IPS DF 4.7 (cell line): ENCODE measurements around the gene HAUS3.

ENCODE experiments used
- DNase-seq: peaks from one replicate; pipeline ENCODE4 v3.0.0-alpha.2; 2013; ENCODE audit warnings: low spot score; ENCODE audit errors: extremely low read depth

Gene HAUS3

DNA sequence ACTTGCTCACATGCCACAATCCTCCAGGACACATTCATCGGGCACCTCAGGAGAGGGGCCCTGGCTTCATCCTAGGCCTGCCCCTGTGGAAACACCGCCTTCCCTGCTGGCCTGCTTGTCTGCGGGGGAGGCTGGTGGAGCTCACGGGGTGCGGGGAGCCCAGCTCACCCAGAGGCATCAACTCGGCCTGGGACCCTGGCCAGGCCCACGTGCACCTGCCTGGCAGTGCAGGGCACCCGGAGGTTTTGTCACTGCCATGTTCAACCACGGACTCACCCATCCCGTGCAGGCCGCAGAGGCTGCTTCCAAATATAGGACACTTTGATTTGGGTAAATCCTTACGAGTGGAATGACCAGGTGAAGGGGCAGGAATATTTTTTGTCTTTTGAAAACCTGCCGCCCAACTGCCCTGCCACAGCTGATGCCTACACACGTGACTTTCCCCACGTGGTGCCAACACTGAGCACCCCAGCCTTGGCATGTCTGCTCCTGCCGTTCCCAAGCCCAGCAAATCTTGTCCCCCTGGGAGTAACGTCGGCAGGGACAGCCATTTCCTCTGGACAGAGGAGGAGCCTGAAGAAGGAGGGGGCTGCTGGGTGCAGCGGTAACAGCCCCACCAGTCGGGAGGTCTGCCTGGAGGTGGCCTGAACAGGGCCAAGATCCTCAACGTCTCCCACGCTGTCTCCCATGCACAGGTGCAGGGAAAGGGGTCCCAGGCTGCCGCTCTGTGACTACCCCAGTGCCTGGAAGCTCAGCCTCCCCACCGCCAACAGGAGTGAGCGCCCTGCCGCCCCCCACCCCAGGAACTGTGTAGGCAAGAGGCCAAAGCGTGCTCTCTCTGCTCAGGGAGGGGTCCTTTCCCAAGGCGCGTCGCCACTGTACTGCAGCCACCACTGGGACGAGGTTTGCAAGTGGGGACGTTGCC lies 11.5 kb upstream of the HAUS3 start:
- DNase-seq, result no peak

- no peak for DNase-seq
Measured at GRCh38 chr4:2252530-2253091, 10.7 kb upstream of the HAUS3 start.

GRCh38 chr4:2251795-2252529 lies 10.0 kb upstream of the HAUS3 start:
- no peak for DNase-seq

GRCh38 chr4:2251073-2251794 lies 9.3 kb upstream of the HAUS3 start:
- no peak for DNase-seq

- DNase-seq, result no peak
Measured at GRCh38 chr4:2250357-2251072, 8.6 kb upstream of the HAUS3 start.

GRCh38 chr4:2249526-2250356 lies 7.8 kb upstream of the HAUS3 start:
- no peak for DNase-seq

- DNase-seq, result no peak
Measured at GRCh38 chr4:2248821-2249261, 6.9 kb upstream of the HAUS3 start.

DNA sequence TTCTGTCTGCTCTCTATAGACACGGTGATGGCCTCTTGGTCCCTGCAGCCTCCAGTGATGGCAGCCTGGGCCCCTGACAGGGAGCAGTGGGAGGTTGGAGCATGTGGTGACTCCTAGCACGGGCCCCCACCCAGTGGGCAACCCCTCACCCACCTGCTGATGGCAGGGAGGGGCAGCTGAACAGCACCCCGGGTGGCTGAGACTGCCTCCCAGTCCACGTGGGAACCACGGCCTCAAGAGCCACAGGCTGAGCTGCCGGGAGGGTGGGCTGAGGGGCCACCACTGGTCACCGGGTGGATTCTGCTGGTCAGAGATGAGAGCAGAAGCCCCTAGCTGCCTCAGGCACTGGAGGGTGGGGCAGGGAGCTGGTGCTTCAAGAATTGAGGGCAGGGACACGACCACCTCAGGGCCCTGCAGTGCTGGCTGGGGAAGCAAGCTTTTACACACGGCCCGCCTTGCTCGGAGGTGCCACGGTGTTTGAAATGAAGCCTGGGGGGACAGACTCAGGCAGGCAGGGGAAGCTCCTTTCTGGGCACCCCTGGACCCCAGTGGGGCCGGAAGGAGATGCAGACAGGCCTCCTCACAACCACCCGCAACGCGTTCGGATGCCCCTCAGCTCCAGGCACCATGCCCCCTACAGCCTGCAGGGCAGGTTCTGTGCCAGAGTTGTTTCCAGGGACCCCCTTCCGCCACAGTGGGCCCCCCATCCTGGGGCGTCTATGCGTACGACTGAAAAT lies 6.3 kb upstream of the HAUS3 start:
- DNase-seq, result no peak

GRCh38 chr4:2247128-2248043 lies 5.5 kb upstream of the HAUS3 start:
- no peak for DNase-seq

DNA sequence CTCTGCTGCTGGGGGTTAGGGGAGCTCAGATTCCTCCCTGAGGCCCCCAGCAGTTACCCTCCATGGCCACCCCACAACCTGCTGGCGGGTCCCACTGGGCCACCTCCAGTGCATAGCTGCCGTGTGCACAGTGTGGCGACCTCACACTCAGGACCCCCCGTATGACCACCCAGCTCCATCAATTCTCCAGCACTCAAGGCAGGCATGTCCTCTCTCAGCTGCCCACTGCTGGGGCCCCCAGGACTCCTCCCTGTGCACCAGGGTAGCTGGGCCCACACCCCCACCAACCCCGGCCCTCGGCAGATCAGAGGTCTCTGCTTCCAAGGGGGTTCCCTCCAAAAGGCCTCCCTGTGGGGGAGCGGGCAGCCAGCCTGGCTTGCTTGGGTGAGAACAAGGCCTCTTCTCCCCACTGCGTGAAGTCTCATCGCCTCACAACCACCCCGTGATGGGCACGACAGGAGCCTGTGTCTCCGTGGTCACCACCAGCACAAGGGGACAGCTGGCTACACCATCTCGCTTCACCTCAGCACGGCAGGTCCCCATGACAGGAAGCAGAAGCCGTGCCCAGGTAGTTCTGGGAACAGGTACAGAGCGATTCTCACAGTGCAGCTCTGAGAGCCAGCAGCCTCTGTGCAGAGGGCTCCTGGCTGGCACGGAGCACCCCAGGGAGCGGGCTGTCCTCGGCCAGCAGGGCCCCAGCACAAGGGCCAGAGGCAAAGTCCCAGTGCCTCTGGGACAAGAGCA lies 4.6 kb upstream of the HAUS3 start:
- DNase-seq, result no peak

- DNase-seq, result no peak
Measured at GRCh38 chr4:2245787-2246275, 3.9 kb upstream of the HAUS3 start.

DNA sequence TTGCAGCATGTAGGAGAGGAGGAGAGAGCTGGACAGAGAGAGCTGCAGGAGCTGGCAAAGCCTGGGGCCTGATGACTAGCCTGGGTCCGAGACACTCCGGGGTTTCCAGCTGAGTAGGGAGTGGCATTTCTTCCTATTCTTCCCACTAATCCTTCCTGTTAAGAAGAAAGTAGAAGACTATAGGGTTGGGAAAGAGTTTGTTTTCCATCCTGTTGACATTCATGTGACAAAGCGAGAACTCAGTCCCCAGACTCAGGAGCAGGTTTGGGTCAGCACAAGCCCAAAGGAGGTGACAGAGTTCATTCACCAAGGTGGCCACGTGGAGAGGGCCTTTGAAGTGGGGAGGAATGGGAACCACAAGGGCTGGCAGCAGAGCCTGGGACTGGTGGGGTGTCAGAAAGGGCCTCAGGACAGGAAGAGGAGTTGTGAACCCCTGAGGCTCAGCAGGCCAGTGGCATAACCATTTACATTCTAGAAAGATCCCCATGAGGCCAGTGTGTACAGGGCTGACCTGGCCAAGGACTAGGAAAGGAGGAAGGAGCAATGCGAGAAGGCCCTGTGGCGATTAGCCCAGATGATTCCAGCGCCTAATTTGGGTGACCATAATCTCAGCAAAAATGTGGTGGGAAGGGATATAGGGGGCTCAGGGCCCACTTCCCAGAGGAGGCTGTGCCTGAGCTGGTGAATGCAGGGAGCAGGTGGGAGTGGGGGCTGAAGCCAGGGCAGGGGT lies 3.3 kb upstream of the HAUS3 start:
- DNase-seq, result no peak

GRCh38 chr4:2243681-2244380 lies 1.9 kb upstream of the HAUS3 start:
- DNase-seq, result no peak

DNA sequence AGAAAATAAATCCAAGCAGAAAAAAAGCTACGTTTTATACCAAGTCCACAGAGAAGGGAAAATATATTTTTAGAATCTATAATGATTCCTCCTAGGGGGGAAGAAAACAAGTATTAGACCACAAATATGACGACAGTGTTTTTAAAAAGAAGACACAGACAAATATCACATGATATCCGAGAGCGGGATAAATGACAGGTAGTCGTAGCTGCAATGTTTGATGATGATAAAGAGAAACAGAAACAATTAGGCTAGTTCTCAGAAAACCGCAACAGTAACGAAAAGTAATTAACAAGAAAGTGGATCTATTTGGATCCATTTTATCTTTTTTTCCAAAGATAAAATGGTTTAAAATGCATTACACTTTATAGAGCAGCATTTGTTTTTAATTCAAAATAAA lies 918 bp downstream of the HAUS3 start:
- DNase-seq, result no peak

GRCh38 chr4:2236944-2237666 lies 4.8 kb downstream of the HAUS3 start:
- no peak for DNase-seq
